CD4-positive, alpha-beta T cell treated with Interleukin-4 for 1 hour (primary cell): ENCODE results near the gene PIEZO1.
A peak's percentile ranks its signal among the peaks of the same experiment; 100 is the strongest.
"Not testable (repeated sequence)": the region's sequence is repeated elsewhere in the genome, so short reads cannot be mapped to it uniquely, and the experiment has no call there.

Source experiments
- DNase-seq, 2 donors: peaks; one replicate each; pipeline ENCODE4 v3.0.0-alpha.2; 2020 to 2022

PIEZO1 gene

DNA sequence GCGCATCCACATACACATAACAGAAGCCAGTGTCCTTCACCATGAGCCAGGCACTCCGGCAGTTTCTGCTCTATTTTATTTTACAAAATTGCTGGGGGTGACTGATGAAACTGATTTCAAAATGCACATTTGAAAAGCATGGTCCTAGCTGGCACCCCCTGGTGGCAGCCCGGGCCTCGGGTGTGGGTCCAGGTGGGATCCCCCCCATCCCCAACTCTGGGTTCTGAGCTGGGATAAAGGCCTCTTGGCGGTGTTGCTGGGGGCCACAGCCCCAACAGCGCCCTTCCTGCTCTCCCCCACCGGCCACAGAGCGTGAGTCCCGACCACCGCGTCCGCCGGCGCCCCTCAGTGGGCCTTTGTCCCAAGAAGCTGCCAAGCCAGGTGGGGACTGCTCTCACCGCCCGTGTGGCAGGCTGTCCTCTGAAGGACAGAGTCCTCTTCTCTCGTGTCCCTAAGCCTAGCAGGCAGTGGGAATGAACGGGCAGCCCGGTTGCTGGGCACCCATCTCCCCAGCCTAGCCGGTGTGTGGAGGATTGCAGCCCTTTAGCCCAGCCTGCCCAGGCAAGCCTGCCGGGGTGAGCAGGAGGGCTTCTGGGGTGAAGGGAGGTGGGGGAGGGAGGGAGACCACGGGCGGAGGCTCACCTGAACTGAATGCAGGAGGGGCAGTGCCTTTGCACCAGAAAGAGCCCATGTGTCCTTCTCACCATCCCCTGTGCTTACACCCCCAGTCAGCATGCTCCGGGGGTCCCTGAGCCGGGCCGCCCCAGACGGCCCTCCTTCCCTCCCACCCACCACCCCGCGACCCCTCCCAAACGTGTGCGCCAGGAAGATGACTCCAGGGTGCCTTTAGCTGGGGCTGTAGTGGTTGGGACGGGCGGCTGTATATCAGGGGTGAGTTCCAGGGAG lies 99.6 kb downstream of the PIEZO1 start:
- DNase-seq = peak; percentile 59 to 62

DNA sequence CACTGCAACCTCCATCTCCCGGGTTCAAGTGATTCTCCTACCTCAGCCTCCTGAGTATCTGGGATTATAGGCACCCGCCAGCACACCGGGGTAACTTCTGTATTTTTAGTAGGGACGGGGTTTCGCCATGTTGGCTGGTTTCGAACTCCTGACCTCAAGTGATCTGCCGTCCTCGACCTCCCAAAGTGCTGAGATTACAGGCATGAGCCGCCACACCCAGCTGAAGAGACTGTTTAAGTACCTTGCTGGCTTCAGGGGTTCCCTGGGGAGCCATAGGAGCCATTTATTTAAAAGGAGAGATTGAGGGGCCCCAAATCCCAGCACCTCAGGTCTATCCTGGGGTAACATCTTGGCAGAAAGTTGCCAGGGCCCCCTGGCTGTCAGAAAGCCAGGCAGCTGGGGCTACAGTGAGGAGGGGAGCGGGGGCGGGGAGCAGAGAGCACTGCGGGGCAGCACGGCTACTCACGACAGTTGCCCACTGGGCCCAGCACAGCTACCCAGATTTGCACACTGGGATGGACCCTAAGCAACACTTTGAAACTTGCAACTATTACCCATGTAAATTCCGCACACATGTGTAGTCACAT lies 100.4 kb downstream of the PIEZO1 start:
- no peak for DNase-seq

DNA sequence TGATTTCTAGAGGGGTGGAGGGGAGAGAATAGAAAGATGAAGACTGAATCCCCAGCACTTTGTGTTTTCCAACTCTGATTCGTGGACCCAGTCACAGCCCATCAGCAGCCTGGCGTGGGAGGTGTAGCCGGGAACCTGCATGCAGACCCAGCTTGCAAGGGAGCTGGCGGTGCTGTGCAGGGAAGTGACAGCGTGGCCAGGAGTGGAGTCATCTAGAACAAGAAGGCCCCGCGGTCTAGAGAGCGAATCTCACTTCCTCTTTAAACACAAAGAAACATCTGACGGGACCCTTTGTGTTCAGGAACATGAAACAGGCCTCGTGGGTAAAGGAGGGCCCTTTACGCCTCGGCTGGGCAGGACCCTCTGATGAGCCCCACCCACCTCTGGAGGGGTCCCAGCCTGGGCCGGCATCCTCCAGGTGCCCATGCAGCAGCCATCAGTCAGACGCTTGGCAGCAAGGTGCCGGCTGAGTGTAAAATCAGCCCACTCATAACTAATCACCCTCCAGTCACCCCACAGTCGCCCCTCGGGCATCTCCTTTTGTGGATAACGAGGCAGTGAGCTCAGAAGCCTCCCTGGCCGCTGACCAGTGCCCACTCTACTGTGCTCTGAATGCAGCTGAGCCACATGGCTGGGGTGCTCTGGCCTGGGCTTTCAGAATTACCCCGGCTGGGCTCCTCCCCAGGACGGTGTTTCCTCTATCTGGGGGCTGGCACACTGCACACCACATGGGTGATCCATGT lies 103.1 kb downstream of the PIEZO1 start:
- DNase-seq = peak; percentile 57 to 80

DNA sequence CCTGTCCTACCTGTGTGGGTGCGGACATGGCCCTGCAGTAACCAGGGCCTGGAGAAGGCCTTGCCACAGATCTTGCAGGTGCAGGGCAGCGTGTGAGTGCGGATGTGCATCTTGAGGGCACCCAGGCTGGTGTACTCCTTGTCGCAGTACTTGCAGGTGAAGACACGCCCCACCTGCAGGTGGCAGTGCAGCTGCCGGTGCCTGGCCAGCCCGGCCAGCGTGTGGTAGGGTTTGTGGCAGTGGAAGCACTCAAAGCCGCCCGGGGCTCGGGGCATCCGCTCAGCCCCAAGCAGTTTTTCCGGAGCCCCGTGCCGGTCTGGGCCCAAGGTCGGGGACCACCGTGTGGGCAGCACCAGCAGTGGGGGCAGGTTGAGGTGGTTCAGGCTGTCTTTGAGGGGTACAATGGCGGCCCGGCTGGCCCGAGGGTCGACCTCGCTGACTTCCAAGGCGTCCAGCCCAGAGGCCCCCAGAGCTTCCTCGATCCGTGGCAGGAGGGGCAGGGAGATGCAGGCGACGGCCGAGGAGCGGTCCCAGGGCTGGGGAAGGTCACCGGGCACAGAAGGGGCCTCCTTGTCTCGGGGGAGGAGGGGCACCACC lies 103.8 kb downstream of the PIEZO1 start:
- peak; percentile 56 to 61 for DNase-seq

DNA sequence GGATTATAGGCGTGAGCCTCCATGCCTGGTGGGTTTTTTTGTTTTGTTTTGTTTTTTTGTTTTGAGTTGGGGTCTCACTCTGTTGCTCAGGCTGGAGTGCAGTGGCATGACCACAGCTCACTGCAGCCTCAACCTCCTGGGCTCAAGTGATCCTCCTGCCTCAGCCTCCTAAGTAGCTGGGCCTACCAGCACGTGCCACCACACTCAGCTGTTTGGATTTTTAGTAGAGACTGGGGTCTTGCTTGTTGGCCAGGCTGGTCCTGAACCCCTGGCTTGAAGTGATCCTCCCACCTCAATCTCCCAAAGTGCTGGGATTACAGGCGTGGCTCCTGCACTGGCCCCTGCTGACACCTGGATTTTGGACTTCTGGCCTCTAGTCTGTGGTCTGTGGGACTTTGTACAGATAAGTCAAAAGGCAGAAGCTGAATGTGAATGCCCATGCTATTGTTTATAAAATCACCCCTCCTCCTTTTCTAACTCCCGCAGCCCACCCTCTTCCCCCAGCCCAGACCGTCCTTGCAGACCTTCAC lies 104.4 kb downstream of the PIEZO1 start:
- no peak for DNase-seq

DNA sequence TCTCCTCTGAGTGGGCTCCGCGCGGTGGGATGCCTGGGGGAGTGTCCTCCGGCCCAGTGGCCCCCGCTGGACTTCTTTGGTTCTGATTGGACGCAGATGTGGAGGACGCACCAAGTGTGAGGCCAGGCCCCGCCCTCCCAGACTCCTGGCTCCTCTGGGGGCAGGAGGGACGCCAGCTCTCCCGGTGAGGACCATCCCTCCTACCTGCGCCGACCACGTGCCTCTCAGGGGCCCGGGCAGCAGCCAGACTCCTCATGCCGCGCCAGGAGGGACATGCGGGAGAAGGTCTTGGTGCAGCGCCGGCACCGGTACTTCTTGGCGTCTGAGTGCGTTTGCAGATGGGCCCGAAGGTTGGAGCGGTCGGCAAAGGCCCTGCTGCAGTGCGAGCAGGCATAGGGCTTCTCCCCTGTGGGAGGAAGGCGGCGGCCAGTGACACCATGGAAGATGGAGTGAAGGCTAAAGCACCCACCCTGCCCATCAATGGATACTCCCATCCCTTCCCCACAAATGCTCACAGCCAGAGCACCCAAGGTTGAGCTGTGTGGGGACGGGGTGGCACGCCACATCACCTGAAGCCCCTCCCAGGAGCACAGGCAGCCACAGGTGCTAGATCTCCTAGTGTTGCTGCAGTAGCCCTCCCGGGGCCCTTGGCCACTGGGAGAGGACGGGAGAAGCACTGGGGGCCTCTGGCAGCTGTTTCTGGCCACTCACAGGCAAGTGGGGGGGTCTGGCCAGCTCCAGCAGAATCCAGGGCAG lies 106.6 kb downstream of the PIEZO1 start:
- no peak for DNase-seq

DNA sequence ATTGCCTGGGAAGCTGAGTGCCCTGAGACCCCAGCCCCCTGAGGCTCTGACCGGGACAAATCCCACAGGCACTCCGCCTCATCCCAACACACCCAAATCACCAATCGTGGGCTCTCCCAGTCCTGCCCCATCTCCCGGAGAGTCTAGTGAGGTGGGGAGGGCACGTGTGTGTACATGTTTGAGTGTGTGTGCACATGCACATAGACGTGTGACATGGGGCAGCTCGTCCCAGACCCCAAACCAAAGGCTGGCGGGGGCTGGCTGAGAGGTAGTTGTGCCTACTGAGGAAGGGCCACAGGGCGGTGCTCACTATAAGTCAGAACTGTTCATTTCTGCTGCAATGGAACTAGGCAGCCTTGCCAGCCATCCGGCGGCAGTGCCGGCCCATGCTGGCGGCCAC lies 107.3 kb downstream of the PIEZO1 start:
- DNase-seq = no peak

DNA sequence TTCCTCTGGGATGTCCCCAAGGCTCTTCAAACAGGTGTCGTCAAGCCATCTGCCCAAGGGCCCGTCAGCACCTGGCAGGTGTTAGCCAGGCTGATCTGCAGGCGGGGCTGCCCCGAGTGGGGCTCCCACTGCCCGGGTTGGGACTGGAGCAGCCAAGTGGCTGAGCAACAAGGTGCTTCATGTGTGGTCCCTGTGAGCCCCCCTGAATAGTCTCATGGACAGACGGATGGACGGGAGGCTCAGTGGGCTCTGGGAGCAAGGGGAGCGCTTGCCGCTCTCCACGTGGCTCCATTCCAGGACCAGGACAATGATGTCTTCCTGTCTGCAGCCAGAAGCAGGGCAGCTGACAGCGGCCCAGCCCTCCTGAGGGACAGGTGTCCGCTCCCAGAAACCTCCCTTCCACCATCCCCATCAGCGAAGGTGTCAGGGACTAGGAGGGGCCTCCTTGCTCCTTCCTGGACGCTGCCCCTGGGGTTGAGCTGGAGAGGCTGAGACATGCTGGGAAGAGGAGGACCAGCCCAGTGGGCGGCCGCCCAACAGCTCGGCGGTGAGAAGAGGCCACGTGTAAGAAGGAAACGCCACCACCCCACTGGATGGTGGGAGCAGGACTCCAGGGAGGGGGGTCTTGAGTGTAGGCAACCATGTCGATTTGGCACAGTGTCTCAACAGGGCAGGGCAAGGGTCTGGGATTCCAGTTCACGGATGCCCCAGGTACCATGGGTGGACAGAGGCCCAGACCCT lies 108.3 kb downstream of the PIEZO1 start:
- DNase-seq = no peak

DNA sequence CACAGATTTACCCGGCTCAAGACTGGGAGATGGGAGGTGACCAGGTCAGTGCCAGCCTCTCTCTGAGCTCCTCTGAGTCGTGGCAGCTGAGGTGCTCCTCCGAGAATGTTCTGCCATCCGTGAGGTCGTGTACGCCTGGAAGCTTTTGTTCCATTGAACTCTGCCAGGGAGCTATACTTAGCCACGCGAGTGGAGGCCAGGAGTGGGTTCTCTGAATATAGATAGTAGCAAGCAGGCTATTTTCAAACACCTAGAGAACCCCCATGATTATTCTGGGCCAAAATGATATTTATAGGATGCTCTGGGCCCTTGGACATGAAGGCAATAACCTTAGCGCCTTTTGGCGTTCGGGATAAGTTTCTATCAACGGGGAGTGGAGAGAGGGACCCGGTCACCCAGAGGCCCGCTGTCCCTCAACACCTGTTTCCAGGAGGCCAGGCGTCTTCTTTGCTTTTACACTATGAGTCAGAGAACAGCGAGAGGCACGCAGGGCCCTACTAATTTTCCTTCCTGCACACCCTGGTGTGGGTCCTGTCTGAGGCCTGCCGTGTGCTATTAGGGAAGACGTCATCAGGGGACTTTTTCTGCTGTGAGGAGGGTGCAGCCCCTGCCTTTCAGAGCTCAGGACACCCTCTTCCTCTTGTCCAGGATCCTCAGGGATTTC lies 111.2 kb downstream of the PIEZO1 start:
- no peak for DNase-seq

DNA sequence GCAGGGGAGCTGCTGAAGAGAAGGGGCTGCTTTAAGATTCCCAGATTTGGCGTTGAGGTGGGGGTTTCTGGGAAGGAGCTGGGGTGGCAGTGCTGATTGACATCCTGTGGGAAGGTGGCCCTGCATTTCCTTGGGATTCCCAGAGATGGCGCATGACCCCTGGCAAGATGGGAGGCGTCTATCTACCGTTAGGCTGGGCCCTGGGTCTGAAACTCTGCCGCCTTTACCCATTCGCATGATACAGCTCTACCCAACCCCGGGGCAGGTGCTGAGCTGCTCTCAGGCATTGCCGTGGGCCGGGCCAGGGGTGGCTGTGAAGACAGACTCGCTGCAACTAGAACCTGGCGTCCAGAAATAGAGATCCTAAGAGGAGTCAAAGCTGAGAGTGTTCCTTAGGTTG lies 112.2 kb downstream of the PIEZO1 start:
- DNase-seq = no peak

DNA sequence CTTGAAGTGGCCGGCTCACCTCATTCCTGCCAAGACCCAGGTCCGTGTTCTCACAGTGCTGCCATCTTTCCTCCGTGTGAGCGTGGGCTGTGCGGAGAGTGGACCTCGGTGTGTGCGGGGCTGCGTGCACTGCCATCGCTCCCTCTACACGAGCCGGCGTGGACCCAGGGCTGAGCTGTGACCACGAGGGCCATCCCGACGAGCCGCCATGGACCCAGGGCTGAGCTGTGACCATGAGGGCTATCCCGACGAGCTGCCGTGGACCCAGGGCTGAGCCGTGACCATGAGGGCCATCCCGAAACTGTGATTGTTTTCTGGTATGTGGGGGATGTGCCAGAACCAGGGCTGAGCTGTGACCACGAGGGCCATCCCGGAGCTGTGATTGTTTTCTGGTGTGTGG lies 113.2 kb downstream of the PIEZO1 start:
- DNase-seq = no peak

DNA sequence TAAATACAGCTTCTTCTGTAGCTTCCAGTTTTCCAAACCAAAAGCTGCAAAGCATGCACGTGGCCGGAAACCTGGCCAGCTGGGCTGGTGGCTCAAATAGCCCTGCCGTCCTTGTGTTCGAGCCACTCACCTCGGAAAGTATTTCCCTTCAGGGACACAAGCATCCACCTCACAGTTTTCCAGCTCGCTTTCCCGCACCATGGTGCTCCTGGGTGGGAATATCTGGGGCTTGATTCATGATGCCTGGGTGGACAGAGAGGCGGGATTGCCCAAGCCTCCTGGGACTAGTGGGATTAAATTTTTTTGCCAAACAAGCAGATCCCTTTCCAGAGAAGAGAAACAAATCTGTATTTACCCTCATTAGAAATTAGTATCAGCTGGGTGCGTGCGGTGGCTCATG lies 115.0 kb downstream of the PIEZO1 start:
- DNase-seq = no peak

DNA sequence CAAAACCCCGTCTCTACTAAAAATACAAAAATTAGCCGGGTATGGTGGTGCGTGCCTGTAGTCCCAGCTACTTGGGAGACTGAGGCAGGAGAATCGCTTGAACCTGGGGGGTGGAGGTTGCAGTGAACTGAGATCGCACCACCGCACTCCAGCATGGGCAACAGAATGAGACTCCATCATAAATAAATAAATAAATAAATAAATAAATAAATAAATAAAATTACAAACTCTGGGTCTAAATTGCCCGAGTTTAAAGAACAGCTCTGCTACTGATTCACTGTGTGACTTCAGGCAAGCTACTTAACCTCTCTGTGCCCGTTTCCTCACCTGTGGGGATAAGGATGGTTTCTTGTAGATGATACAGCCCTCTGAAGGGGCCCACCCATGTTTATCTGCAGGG lies 115.5 kb downstream of the PIEZO1 start:
- DNase-seq = not testable (repeated sequence)

DNA sequence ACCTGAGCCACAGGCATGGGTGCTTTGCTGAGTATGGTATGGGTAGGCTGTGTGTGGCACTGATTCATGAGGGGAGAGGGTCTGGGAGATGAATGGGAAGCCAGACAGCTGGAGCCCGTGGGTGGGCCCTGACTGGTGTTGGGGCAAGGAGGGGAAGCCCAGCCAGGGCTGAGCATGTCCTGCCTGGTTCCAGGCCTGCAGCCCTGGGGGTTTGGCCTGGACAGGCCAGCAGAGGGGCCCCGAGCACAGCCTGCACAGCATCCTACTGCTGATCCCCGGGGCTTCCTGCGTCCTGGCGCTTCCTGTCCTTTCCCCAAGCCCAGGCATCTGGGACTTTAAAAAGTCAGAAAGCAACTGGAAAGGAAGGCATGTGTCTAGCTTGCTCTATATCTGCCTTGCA lies 117.6 kb downstream of the PIEZO1 start:
- DNase-seq = no peak

DNA sequence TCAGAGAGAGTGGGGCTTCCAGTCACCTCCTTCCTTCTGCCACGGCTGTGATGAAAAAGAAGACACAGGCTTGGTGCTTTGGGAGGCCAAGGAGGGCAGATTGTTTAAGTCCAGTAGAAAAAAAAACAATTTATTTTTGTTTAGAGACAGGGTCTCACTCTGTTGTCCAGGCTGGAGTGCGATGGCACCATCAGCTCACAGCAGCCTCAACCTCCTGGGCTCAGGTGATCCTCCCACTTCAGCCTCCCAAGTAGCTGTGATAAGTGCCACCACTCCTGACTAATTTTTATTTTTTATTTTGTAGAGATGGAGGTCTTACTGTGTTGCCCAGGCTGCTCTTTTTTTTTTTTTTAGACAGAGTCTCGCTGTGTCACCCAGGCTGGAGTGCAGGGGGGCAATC lies 119.5 kb downstream of the PIEZO1 start:
- no peak for DNase-seq
